ENCODE results near the gene MAN1B1.

DNA sequence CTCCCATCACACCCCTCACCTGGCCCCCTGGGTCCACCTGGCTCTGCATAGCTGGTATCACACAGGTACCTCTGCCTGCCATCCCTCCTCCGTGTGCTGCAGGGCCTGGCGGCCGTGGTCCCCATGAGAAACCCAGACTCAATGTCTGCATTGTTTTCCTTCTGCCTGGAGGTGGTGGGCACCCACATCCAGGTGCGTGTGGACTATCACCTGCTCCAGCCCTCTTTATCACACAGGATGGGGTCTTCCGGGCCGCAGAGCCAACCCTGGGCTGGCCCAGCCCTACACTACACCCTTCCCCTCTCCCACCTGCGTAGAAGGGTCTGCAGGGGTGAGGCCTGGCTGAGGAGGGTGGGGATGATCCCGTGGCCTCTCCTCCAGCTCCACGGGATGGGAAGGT lies 47.9 kb upstream of the MAN1B1 start:
- TF ChIP-seq, protein P1, sequence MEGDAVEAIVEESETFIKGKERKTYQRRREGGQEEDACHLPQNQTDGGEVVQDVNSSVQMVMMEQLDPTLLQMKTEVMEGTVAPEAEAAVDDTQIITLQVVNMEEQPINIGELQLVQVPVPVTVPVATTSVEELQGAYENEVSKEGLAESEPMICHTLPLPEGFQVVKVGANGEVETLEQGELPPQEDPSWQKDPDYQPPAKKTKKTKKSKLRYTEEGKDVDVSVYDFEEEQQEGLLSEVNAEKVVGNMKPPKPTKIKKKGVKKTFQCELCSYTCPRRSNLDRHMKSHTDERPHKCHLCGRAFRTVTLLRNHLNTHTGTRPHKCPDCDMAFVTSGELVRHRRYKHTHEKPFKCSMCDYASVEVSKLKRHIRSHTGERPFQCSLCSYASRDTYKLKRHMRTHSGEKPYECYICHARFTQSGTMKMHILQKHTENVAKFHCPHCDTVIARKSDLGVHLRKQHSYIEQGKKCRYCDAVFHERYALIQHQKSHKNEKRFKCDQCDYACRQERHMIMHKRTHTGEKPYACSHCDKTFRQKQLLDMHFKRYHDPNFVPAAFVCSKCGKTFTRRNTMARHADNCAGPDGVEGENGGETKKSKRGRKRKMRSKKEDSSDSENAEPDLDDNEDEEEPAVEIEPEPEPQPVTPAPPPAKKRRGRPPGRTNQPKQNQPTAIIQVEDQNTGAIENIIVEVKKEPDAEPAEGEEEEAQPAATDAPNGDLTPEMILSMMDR (IDR thresholded peaks at IDR 0.05): no peak
- TF ChIP-seq POLR2AphosphoS5 (IDR thresholded peaks at IDR 0.05; ENCODE audit: insufficient read depth in 1 of 2, low read depth in 1 of 2): no peak
